ENCODE data around the gene STOX1. TPM values are rescaled to one million over a fixed set of nuclear protein-coding genes. Genes with fewer than 3 reads are reported as not detected.

The STOX1 gene
- total and polyA plus RNA-seq, 2 of the 8 experiments (the other 6 are each of a cell fraction or from before 2014, with no cell fraction given), result 0.92 to 2.6 TPM

GRCh38 chr10:68870545-68871104 is 43.3 kb downstream of the STOX1 start:
- 81% methylated on average over 3 of the region's 3 CpGs; no CpG with 5 or more reads in 1 of the 2 experiments for WGBS, 2 experiments (ENCODE audit: extremely low coverage in 1 of 2, insufficient coverage in 1 of 2, insufficient read length in 1 of 2, insufficient replicate concordance in 2 of 2, low coverage in 1 of 2, low lambda C conversion rate in 2 of 2, missing lambda C conversion rate in 1 of 2)
- H2BK120ac ChIP-seq (replicated peaks; ENCODE audit: low read depth, low read length), result no peak overlapping the region

More at GRCh38 chr10:68870545-68871104, 43.3 kb downstream of the STOX1 start:
- Histone ChIP-seq H3K79me2 (ENCODE audit: control insufficient read depth in 1 of 2, insufficient read depth in 2 of 2, low read length in 2 of 2) (no peaks in the 10 kb centered on the region), H4K8ac (ENCODE audit: extremely low read depth, insufficient read depth, low read length) (no peak overlapping the region), H3K4me1 (replicated peaks in 1 of 4; ENCODE audit: control insufficient read depth in 3 of 4, insufficient read depth in 4 of 4, low read length in 3 of 4) (peaks cover 0 to 13% (median 7%) of the 10 kb centered on the region in 4 experiments; a peak in 4 of 7 replicates), H3K9me3 (ENCODE audit: insufficient read depth in 2 of 2, low read depth in 1 of 2, low read length in 1 of 2) (peaks cover 8 to 21% of the 10 kb centered on the region in 2 experiments), H4K91ac (replicated peaks; ENCODE audit: insufficient read length, low read length) (no peak overlapping the region), H3K14ac (ENCODE audit: insufficient read length) (no peak overlapping the region), H2BK20ac (ENCODE audit: low read length) (no peak overlapping the region), H3K36me3 (ENCODE audit: control insufficient read depth in 2 of 4, insufficient read depth in 4 of 4, low read length in 3 of 4) (no peaks in the 10 kb centered on the region), H3K56ac (replicated peaks; ENCODE audit: insufficient read length, low read depth, low read length) (no peak overlapping the region), H3K18ac (ENCODE audit: extremely low read depth, low read length) (peak overlapping the region; percentile 10), H3K4ac (replicated peaks; ENCODE audit: insufficient read length, low read depth, low read length) (no peak overlapping the region), H2BK5ac (ENCODE audit: low read depth, low read length) (no peak overlapping the region), H4K5ac (ENCODE audit: insufficient read length, low read depth, low read length) (no peak overlapping the region), H3K9ac (replicated peaks in 1 of 4; ENCODE audit: extremely low read depth in 1 of 4, low read depth in 3 of 4, low read length in 3 of 4) (no peak overlapping the region), H2AFZ (ENCODE audit: low read length) (no peak overlapping the region), H3K27me3 (replicated peaks in 1 of 4; ENCODE audit: control insufficient read depth in 3 of 4, extremely low read depth in 1 of 4, insufficient read depth in 3 of 4, low read length in 3 of 4) (no peaks in the 10 kb centered on the region), H2AK5ac (ENCODE audit: low read depth, low read length) (no peak overlapping the region), H3K79me1 (ENCODE audit: low read depth, low read length) (no peaks in the 10 kb centered on the region), H2BK12ac (ENCODE audit: low read depth, low read length) (no peak overlapping the region), H4K20me1 (replicated peaks in 1 of 2; ENCODE audit: control insufficient read depth in 1 of 2, insufficient read depth in 2 of 2, low read length in 2 of 2) (no peaks in the 10 kb centered on the region), H2BK15ac (ENCODE audit: low read length) (no peak overlapping the region), H3K23me2 (ENCODE audit: low read depth, low read length) (no peaks in the 10 kb centered on the region), H3K4me3 (ENCODE audit: extremely low read depth in 1 of 4, insufficient read depth in 2 of 4, low read depth in 3 of 4, low read length in 4 of 4) (peak overlapping the region in 1 of 4 experiments; percentile 27; a peak in 2 of 8 replicates), H3K27ac (ENCODE audit: low read depth, low read length) (no peak overlapping the region), H3K4me2 (ENCODE audit: insufficient read depth in 1 of 2, low read depth in 2 of 2, low read length in 2 of 2) (peak overlapping the region; percentile 30 to 52), H3K23ac (ENCODE audit: insufficient read length) (no peak overlapping the region)
- ChIA-PET POLR2A (ENCODE audit: partially characterized antibody) (interaction anchor here (1.2 to 1.6 kb wide), 2 partner anchors 30 to 44 kb away, joined by 3 to 4 read pairs; partner anchors contain the start of gene STOX1), CTCF (ENCODE audit: partially characterized antibody) (interaction anchor here (0.7 to 1.5 kb wide), 5 partner anchors 9 to 44 kb away, joined by 3 to 5 read pairs (median 3); partner anchors contain the start of gene STOX1)
- TF ChIP-seq GTF2F1 (IDR thresholded peaks at IDR 0.05; ENCODE audit: borderline replicate concordance, low read depth, low read length) (no peak), KDM4A (IDR thresholded peaks at IDR 0.05; ENCODE audit: low read depth, low read length, severe bottlenecking) (no peak), RBBP5 (IDR thresholded peaks at IDR 0.05; ENCODE audit: borderline replicate concordance, low read depth, low read length) (no peak), POLR2A (IDR thresholded peaks at IDR 0.05; ENCODE audit: control extremely low read depth in 1 of 2, low read depth in 2 of 2, low read length in 2 of 2) (no peak), SIX5 (IDR thresholded peaks at IDR 0.05; ENCODE audit: low read depth, low read length) (no peak), TCF12 (IDR thresholded peaks at IDR 0.05; ENCODE audit: low read depth, low read length) (no peak), CHD1 (IDR thresholded peaks at IDR 0.05; ENCODE audit: low read depth, low read length) (no peak), EZH2 (IDR thresholded peaks at IDR 0.05; ENCODE audit: low read depth, low read length, severe bottlenecking) (no peak), SIRT6 (IDR thresholded peaks at IDR 0.05; ENCODE audit: low read length) (no peak), FOSL1 (IDR thresholded peaks at IDR 0.05; ENCODE audit: insufficient read depth, low read depth, low read length) (no peak)
- FAIRE-seq, result no peak
- DNase-seq (ENCODE audit: low read depth in 1 of 2, low spot score in 2 of 2), result no peak

Measured in H1 (cell line).